ENCODE measurements around the gene TNFRSF1A.

DNA sequence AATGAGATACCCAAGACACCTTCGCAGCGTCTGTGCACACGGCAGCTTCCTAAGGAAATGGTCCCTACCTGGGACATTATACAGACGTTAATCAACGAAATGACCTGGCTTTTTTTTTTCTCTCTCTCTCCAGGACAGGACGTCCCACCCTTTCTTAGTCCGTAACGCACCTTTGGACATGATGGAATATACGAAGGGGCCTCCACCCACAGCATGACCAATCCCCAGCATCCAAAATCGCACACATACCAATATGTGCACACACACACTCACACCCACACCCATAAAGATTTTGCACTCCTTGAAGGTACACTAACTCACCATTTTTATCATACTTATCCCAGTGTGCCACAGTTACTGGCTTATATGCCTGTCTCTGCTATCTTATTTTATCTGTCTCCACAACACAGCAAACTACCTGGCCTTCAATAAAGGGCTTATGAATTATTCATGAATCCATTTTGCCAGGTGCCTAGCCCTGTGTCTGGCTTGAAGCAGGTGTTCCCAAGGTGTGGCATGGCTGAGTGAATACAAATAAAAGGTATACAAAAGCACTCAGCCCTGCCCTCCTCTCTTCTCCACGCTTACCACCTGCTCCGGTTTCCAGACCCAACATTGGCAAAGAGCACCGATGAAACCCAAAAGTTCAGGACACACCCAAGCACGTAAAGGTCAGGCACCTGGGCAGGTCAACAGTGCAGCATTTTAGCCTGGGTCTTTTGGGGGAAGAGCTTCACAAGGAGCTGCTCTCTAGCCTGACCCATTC lies 31.3 kb upstream of the TNFRSF1A start:
- TF ChIP-seq CTCF (IDR thresholded peaks at IDR 0.05) = no peak
- no peak for TF ChIP-seq POLR2A (IDR thresholded peaks at IDR 0.05)

All from adrenal gland (tissue), 5 donors.